HCT116 (cell line): ENCODE measurements around the gene ARMCX5. TPM values are rescaled to one million over a fixed set of nuclear protein-coding genes. Genes with fewer than 3 reads are reported as not detected.

ENCODE experiments used
- ATAC-seq: fragments of 200-7000 bp; cut with Tn5 transposase; 2 replicates; pipeline ENCODE4 v1.9.1; 2020; ENCODE audit warnings: mild to moderate bottlenecking, moderate library complexity
- BruUV-seq: library from RNA; stranded (reverse); fragments of 400-500 nt; replicated peaks from 2 replicates; lab custom pipeline; 2021; lab: Mats Ljungman, UMichigan
- CTCF ChIA-PET: fragments of 300-600 bp; sonication (Branson Sonifier 250); formaldehyde crosslinking; loops from one replicate; lab custom pipeline; 2021; ENCODE audit warnings: antibody characterized with exemption; lab: Charles Lee
- POLR2A ChIA-PET: fragments of 300-600, 350-600 bp; sonication (Branson Sonifier 250); formaldehyde crosslinking; loops from one replicate; lab custom pipeline; 2021; ENCODE audit warnings: antibody characterized with exemption; lab: Charles Lee
- RAD21 ChIA-PET, 2 experiments: fragments of 300-600 bp; sonication (Branson Sonifier 250); formaldehyde crosslinking; loops; one replicate each; lab custom pipeline; 2023; ENCODE audit warnings: low total read pairs in 2 of 2; ENCODE audit not compliant: uncharacterized antibody in 2 of 2, unreplicated experiment in 2 of 2, low non-redundant PET in 1 of 2; lab: Charles Lee
- DNase-seq: peaks from one replicate; pipeline ENCODE4 v3.0.0-alpha.2; 2010; ENCODE audit warnings: low read depth, low spot score
- H2AFZ ChIP-seq: fragments of 200-600 bp; shearing (Covaris generic), sonication (generic); 2 replicates; pipeline ENCODE4 v1.6.1; 2017; ENCODE audit warnings: low read depth, mixed run types, mixed read lengths, antibody characterized with exemption, low read length; ENCODE audit not compliant: poor library complexity, severe bottlenecking
- H3K27ac ChIP-seq: 2 replicates; pipeline ENCODE4 v1.5.1; 2012; ENCODE audit warnings: low read depth, low read length
- H3K27me3 ChIP-seq: fragments of 200-600 bp; sonication (generic); 2 replicates; pipeline ENCODE4 v1.6.1; 2016; ENCODE audit warnings: mixed run types, low read length, mixed read lengths; ENCODE audit not compliant: insufficient read depth
- H3K36me3 ChIP-seq, 2 experiments: fragments of 200-500 bp in 1 of 2; fragments of 200-600 bp in 1 of 2; sonication (Bioruptor generic) in 1 of 2; sonication (generic) in 1 of 2; 2 replicates each; pipeline versions ENCODE4 v1.5.1 to v1.6.1; 2014 to 2016; ENCODE audit warnings: low read length in 2 of 2, inconsistent platforms in 1 of 2, mixed read lengths in 1 of 2, mixed run types in 1 of 2; ENCODE audit not compliant: insufficient read depth in 2 of 2, control insufficient read depth in 1 of 2
- H3K4me1 ChIP-seq, 2 experiments: fragments of 200-600 bp in 1 of 2; sonication (generic) in 1 of 2; 2 replicates each; pipeline versions ENCODE4 v1.5.1 to v1.6.1; 2012 to 2017; ENCODE audit warnings: low read length in 2 of 2, inconsistent platforms in 1 of 2, mild to moderate bottlenecking in 1 of 2, mixed read lengths in 1 of 2, mixed run types in 1 of 2, moderate library complexity in 1 of 2; ENCODE audit not compliant: insufficient read depth in 2 of 2, control insufficient read depth in 1 of 2
- H3K4me2 ChIP-seq: fragments of 200-600 bp; sonication (generic); 2 replicates; pipeline ENCODE4 v1.6.1; 2017; ENCODE audit warnings: mixed run types, low read length, mixed read lengths
- H3K4me3 ChIP-seq, 2 experiments: fragments of 200-600 bp in 1 of 2; sonication (generic) in 1 of 2; replicated peaks in 1 of 2; 2 replicates each; pipeline ENCODE4 v1.5.1; 2011 to 2016; ENCODE audit warnings: low read length in 2 of 2, control low read depth in 1 of 2, low read depth in 1 of 2, mild to moderate bottlenecking in 1 of 2, mixed read lengths in 1 of 2, mixed run types in 1 of 2
- H3K79me2 ChIP-seq: fragments of 200-600 bp; sonication (generic); 2 replicates; pipeline ENCODE4 v1.6.1; 2017; ENCODE audit warnings: mild to moderate bottlenecking, mixed run types, low read length, moderate library complexity, mixed read lengths; ENCODE audit not compliant: insufficient read depth
- H3K9ac ChIP-seq: fragments of 200-600 bp; sonication (generic); 2 replicates; pipeline ENCODE4 v1.6.1; 2016; ENCODE audit warnings: low read length, mixed read lengths
- H3K9me2 ChIP-seq: fragments of 200-600 bp; sonication (generic), shearing (Covaris generic); 2 replicates; pipeline ENCODE4 v1.6.1; 2017; ENCODE audit warnings: mixed run types, mild to moderate bottlenecking, moderate library complexity; ENCODE audit not compliant: insufficient read depth
- H3K9me3 ChIP-seq, 2 experiments: fragments of 200-500 bp in 1 of 2; fragments of 200-600 bp in 1 of 2; sonication (Bioruptor generic) in 1 of 2; sonication (generic) in 1 of 2; 2 replicates each; pipeline ENCODE4 v1.6.1; 2014 to 2017; ENCODE audit warnings: low read length in 2 of 2, mixed read lengths in 2 of 2, inconsistent platforms in 1 of 2, low read depth in 1 of 2, mild to moderate bottlenecking in 1 of 2, mixed run types in 1 of 2, moderate library complexity in 1 of 2; ENCODE audit not compliant: control insufficient read depth in 1 of 2, insufficient read depth in 1 of 2
- H4K20me1 ChIP-seq: fragments of 200-600 bp; sonication (generic), shearing (Covaris generic); 2 replicates; pipeline ENCODE4 v1.6.1; 2017; ENCODE audit warnings: mixed run types, mild to moderate bottlenecking, moderate library complexity; ENCODE audit not compliant: insufficient read depth
- CEBPB ChIP-seq: IDR thresholded peaks from 2 replicates; pipeline ENCODE4 v1.6.1; 2012; ENCODE audit warnings: low read depth
- EGR1 ChIP-seq: IDR thresholded peaks from 2 replicates; pipeline ENCODE4 v1.6.1; 2012; ENCODE audit warnings: low read depth
- ELF1 ChIP-seq: IDR thresholded peaks from 2 replicates; pipeline ENCODE4 v1.6.1; 2012; ENCODE audit warnings: low read depth, borderline replicate concordance
- EZH2 ChIP-seq: fragments of 200-600 bp; sonication (generic); IDR thresholded peaks from 2 replicates; pipeline ENCODE4 v1.6.1; 2017; ENCODE audit warnings: antibody characterized with exemption, mixed run types
- EZH2phosphoT487 ChIP-seq: fragments of 200-600 bp; IDR thresholded peaks from 2 replicates; pipeline ENCODE4 v1.6.1; 2018; ENCODE audit warnings: antibody characterized with exemption, borderline replicate concordance
- FOSL1 ChIP-seq: IDR thresholded peaks from 2 replicates; pipeline ENCODE4 v1.6.1; 2012; ENCODE audit warnings: low read depth
- JUND ChIP-seq: IDR thresholded peaks from 2 replicates; pipeline ENCODE4 v1.6.1; 2012
- POLR2A ChIP-seq: IDR thresholded peaks from 2 replicates; pipeline ENCODE4 v1.7.0; 2011; ENCODE audit warnings: borderline replicate concordance; ENCODE audit not compliant: insufficient read depth, insufficient read length; ENCODE audit errors: extremely low read depth
- POLR2AphosphoS5 ChIP-seq: IDR thresholded peaks from 2 replicates; pipeline ENCODE4 v1.6.1; 2011; ENCODE audit warnings: mild to moderate bottlenecking, low read depth, low read length, moderate library complexity
- RAD21 ChIP-seq: IDR thresholded peaks from 2 replicates; pipeline ENCODE4 v1.6.1; 2012; ENCODE audit warnings: low read depth, mild to moderate bottlenecking
- SIN3A ChIP-seq: IDR thresholded peaks from 2 replicates; pipeline ENCODE4 v1.6.1; 2012; ENCODE audit warnings: low read depth
- SRF ChIP-seq: IDR thresholded peaks from 2 replicates; pipeline ENCODE4 v1.6.1; 2012; ENCODE audit warnings: low read depth
- YY1 ChIP-seq: IDR thresholded peaks from 2 replicates; pipeline ENCODE4 v1.6.1; 2011; ENCODE audit warnings: low read length, low read depth, moderate library complexity, mild to moderate bottlenecking; ENCODE audit not compliant: insufficient replicate concordance; ENCODE audit errors: extremely low read depth
- ZFX ChIP-seq: fragments of 450-650 bp; IDR thresholded peaks from 2 replicates; pipeline ENCODE4 v1.6.1; 2017
- ZNF274 ChIP-seq: fragments of 200-500 bp; sonication (Bioruptor generic); IDR thresholded peaks from 2 replicates; pipeline ENCODE4 v1.6.1; 2014; ENCODE audit warnings: mild to moderate bottlenecking, low read depth, low read length, inconsistent platforms
- intact Hi-C: fragments of 100-400 bp; cut with micrococcal nuclease; formaldehyde crosslinking; loops from 2 replicates; pipeline ENCODE4 v1.10.0; 2022
- total RNA-seq: library from RNA; stranded (reverse); gene quantifications from one replicate; pipeline ENCODE4 v1.2.1, GENCODE V29; 2021; ENCODE audit not compliant: unreplicated experiment
- TF ChIP-seq, protein P1 (sequence below): IDR thresholded peaks from 2 replicates; pipeline ENCODE4 v1.6.1; 2012
- TF ChIP-seq, protein P2 (sequence below): IDR thresholded peaks from 2 replicates; pipeline ENCODE4 v1.6.1; 2012; ENCODE audit warnings: low read depth
- TF ChIP-seq, protein P3 (sequence below): IDR thresholded peaks from 2 replicates; pipeline ENCODE4 v1.6.1; 2012

The ARMCX5 gene
- total RNA-seq, 1 experiment from 2014 or later: 11.7 TPM

DNA sequence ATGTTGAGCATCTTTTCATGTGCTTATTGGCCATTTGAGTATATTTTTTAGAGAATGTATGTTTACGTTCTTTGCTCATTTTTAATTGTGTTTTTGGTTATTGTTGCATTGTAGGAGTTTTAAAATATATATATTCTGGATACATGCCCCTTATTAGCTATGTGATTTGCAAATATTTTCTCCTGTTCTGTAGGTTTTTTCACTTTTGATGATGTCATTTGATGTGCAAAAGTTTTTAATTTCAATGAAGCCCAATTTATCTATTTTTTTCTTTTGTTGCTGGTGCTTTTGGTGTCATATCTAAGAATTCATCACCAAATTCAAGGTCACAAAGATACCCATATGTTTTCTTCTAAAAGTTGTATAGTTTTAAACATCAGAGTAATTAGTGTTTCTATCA, 6.8 kb downstream of the ARMCX5 start:
- Histone ChIP-seq H3K9ac (no peak overlapping the region), H3K36me3 (peaks cover 0 to 8% of the 10 kb centered on the region in 2 experiments; a peak in 1 of 4 replicates), H3K9me2 (no peaks in the 10 kb centered on the region), H3K27ac (no peak overlapping the region), H2AFZ (no peak overlapping the region), H3K4me3 (no peak overlapping the region), H4K20me1 (no peaks in the 10 kb centered on the region), H3K4me2 (no peak overlapping the region), H3K9me3 (no peaks in the 10 kb centered on the region), H3K27me3 (no peaks in the 10 kb centered on the region), H3K79me2 (peaks cover 10% of the 10 kb centered on the region), H3K4me1 (no peaks in the 10 kb centered on the region)
- ATAC-seq: no peak
- ChIA-PET CTCF (no interaction called here), POLR2A (no interaction called here), RAD21 (no interaction called here)
- TF ChIP-seq RAD21 (no peak), EZH2 (no peak), YY1 (no peak), CEBPB (no peak), SIN3A (no peak), JUND (no peak), POLR2AphosphoS5 (no peak), POLR2A (no peak), FOSL1 (no peak), EZH2phosphoT487 (no peak), EGR1 (no peak), ELF1 (no peak), ZFX (no peak), ZNF274 (no peak), SRF (no peak)
- TF ChIP-seq, protein P1, sequence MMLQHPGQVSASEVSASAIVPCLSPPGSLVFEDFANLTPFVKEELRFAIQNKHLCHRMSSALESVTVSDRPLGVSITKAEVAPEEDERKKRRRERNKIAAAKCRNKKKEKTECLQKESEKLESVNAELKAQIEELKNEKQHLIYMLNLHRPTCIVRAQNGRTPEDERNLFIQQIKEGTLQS: no peak
- TF ChIP-seq, protein P2, sequence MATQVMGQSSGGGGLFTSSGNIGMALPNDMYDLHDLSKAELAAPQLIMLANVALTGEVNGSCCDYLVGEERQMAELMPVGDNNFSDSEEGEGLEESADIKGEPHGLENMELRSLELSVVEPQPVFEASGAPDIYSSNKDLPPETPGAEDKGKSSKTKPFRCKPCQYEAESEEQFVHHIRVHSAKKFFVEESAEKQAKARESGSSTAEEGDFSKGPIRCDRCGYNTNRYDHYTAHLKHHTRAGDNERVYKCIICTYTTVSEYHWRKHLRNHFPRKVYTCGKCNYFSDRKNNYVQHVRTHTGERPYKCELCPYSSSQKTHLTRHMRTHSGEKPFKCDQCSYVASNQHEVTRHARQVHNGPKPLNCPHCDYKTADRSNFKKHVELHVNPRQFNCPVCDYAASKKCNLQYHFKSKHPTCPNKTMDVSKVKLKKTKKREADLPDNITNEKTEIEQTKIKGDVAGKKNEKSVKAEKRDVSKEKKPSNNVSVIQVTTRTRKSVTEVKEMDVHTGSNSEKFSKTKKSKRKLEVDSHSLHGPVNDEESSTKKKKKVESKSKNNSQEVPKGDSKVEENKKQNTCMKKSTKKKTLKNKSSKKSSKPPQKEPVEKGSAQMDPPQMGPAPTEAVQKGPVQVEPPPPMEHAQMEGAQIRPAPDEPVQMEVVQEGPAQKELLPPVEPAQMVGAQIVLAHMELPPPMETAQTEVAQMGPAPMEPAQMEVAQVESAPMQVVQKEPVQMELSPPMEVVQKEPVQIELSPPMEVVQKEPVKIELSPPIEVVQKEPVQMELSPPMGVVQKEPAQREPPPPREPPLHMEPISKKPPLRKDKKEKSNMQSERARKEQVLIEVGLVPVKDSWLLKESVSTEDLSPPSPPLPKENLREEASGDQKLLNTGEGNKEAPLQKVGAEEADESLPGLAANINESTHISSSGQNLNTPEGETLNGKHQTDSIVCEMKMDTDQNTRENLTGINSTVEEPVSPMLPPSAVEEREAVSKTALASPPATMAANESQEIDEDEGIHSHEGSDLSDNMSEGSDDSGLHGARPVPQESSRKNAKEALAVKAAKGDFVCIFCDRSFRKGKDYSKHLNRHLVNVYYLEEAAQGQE: no peak
- TF ChIP-seq, protein P3, sequence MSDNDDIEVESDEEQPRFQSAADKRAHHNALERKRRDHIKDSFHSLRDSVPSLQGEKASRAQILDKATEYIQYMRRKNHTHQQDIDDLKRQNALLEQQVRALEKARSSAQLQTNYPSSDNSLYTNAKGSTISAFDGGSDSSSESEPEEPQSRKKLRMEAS: no peak
- DNase-seq: no peak
- intact Hi-C loops: no loop called here
- no TSS peak for BruUV-seq
